ENCODE results near the gene TRIM72.
"Not testable (repeated sequence)": the region's sequence is repeated elsewhere in the genome, so short reads cannot be mapped to it uniquely, and the experiment has no call there.

TRIM72 gene

GRCh38 chr16:31213877-31214707 is at the start of gene TRIM72:
Gene TRIM72 (plus strand): TSS chr16:31214119. CDS start chr16:31214739, 620 bp downstream.
- no peak for DNase-seq (ENCODE audit: low read depth)

GRCh38 chr16:31167315-31167714 is 46.6 kb upstream of the TRIM72 start:
- no peak for DNase-seq (ENCODE audit: low read depth)

- DNase-seq (ENCODE audit: low read depth), result no peak
Observed at GRCh38 chr16:31168848-31169247, 45.1 kb upstream of the TRIM72 start.

- not testable (repeated sequence) for DNase-seq (ENCODE audit: low read depth)
Observed at GRCh38 chr16:31170048-31170447, 43.9 kb upstream of the TRIM72 start.

GRCh38 chr16:31177136-31177535 is 36.8 kb upstream of the TRIM72 start:
- peak; percentile 26 for DNase-seq (ENCODE audit: low read depth)

GRCh38 chr16:31179219-31179746 is 34.6 kb upstream of the TRIM72 start:
- no peak for DNase-seq (ENCODE audit: low read depth)

GRCh38 chr16:31179747-31180459 is 34.0 kb upstream of the TRIM72 start, which contains the start of gene FUS:
Gene FUS (plus strand): TSS chr16:31180139. CDS start chr16:31180215, 76 bp downstream.
- DNase-seq (ENCODE audit: low read depth), result peak; percentile 88

- no peak for DNase-seq (ENCODE audit: low read depth)
Observed at GRCh38 chr16:31181102-31181830, 32.7 kb upstream of the TRIM72 start.

- DNase-seq (ENCODE audit: low read depth), result no peak
Observed at GRCh38 chr16:31182391-31182790, 31.5 kb upstream of the TRIM72 start.

GRCh38 chr16:31183432-31184428 is 30.2 kb upstream of the TRIM72 start:
- DNase-seq (ENCODE audit: low read depth), result no peak

GRCh38 chr16:31184888-31185287 is 29.0 kb upstream of the TRIM72 start:
- no peak for DNase-seq (ENCODE audit: low read depth)

GRCh38 chr16:31185339-31185738 is 28.6 kb upstream of the TRIM72 start:
- DNase-seq (ENCODE audit: low read depth), result no peak

GRCh38 chr16:31186176-31186575 is 27.7 kb upstream of the TRIM72 start:
- no peak for DNase-seq (ENCODE audit: low read depth)

GRCh38 chr16:31186930-31187807 is 26.8 kb upstream of the TRIM72 start:
- no peak for DNase-seq (ENCODE audit: low read depth)

- no peak for DNase-seq (ENCODE audit: low read depth)
Observed at GRCh38 chr16:31187808-31188189, 26.1 kb upstream of the TRIM72 start.

GRCh38 chr16:31188450-31189411 is 25.2 kb upstream of the TRIM72 start:
- DNase-seq (ENCODE audit: low read depth), result no peak

- DNase-seq (ENCODE audit: low read depth), result no peak
Observed at GRCh38 chr16:31189412-31189778, 24.5 kb upstream of the TRIM72 start.

- DNase-seq (ENCODE audit: low read depth), result no peak
Observed at GRCh38 chr16:31190061-31190460, 23.9 kb upstream of the TRIM72 start.
